ENCODE data around the gene ATG4C. TPM values are rescaled to one million over a fixed set of nuclear protein-coding genes. Genes with fewer than 3 reads are reported as not detected.

ATG4C gene
- total and polyA plus RNA-seq, 10 of the 15 experiments (the other 5 are each of a cell fraction or from before 2014, with no cell fraction given), result 8.1 to 30.9 (median 18.9) TPM

- no peaks in the 10 kb centered on the region for H3K4me1 ChIP-seq (ENCODE audit: control insufficient read depth, insufficient read depth, low read length)
- DNase-seq (ENCODE audit: low read depth, low spot score) (no peak), ATAC-seq (no peak), FAIRE-seq (no peak)
- in situ Hi-C loops (cut with MboI), result no loop called here
- CTCF ChIA-PET, result no interaction called here
- RAD21 ChIA-PET (ENCODE audit: unreplicated experiment), result interaction anchor here (0.6 kb wide), 1 partner anchor 415 kb away, joined by 4 read pairs; no protein-coding TSS in a partner anchor
- no peaks in the 10 kb centered on the region for H3K36me3 ChIP-seq (ENCODE audit: control insufficient read depth in 2 of 2, insufficient read depth in 2 of 2, low read length in 1 of 2)
- SMC1A ChIA-PET (ENCODE audit: uncharacterized antibody, unreplicated experiment), result interaction anchor here (1.0 to 1.2 kb wide), 2 partner anchors 28 to 123 kb away, joined by 3 read pairs; no protein-coding TSS in a partner anchor
- WGBS (ENCODE audit: insufficient coverage, insufficient replicate concordance, low lambda C conversion rate, missing lambda C conversion rate), result 84% methylated on average over 3 of the region's 3 CpGs
- H4K20me1 ChIP-seq (ENCODE audit: control insufficient read depth, insufficient read depth), result no peaks in the 10 kb centered on the region
- POLR2A ChIA-PET, result no interaction called here
- H2AFZ ChIP-seq (ENCODE audit: control insufficient read depth, low read depth, low read length), result no peak overlapping the region
- no peak overlapping the region for H3K9ac ChIP-seq (ENCODE audit: control insufficient read depth, insufficient read depth, low read length)
- BruUV-seq (replicated peaks), result no TSS peak
- no peak for TF ChIP-seq SIX5 (IDR thresholded peaks at IDR 0.05; ENCODE audit: low read depth, low read length, severe bottlenecking)
- TF ChIP-seq ATF3 (IDR thresholded peaks at IDR 0.05; ENCODE audit: borderline replicate concordance, extremely low read depth, low read depth, low read length), result no peak
- TF ChIP-seq ZZZ3 (IDR thresholded peaks at IDR 0.05; ENCODE audit: control insufficient read depth, insufficient read length, low read depth), result no peak
- TF ChIP-seq NR2C1 (IDR thresholded peaks at IDR 0.05), result no peak
- no peak for TF ChIP-seq POLR2AphosphoS5 (IDR thresholded peaks at IDR 0.05; ENCODE audit: low read length)
- no peak for TF ChIP-seq KDM1A (IDR thresholded peaks at IDR 0.05; ENCODE audit: borderline replicate concordance)
- TF ChIP-seq PKNOX1 (IDR thresholded peaks at IDR 0.05), result no peak
- no peaks in the 10 kb centered on the region for H3K79me2 ChIP-seq (ENCODE audit: control insufficient read depth, insufficient read depth, low read length)
- H3K9me3 ChIP-seq (replicated peaks; ENCODE audit: control insufficient read depth, insufficient read depth, low read length), result no peaks in the 10 kb centered on the region
- H3K4me2 ChIP-seq (ENCODE audit: control insufficient read depth, insufficient read depth), result no peak overlapping the region
- H3K27ac ChIP-seq (ENCODE audit: control insufficient read depth, insufficient read depth), result no peak overlapping the region
- intact Hi-C loops (cut with micrococcal nuclease; ENCODE audit: unreplicated experiment), result no loop called here
- H3K27me3 ChIP-seq (replicated peaks in 1 of 2; ENCODE audit: control insufficient read depth in 2 of 2, insufficient read depth in 2 of 2, low read length in 1 of 2), result no peaks in the 10 kb centered on the region
- H3K4me3 ChIP-seq, result no peak overlapping the region
These were observed 85.4 kb downstream of the ATG4C start for GRCh38 chr1:62869217-62869754.
